DOHH2 (cell line): ENCODE measurements around the gene EXOC3.

Source experiments
- EZH2phosphoT487 ChIP-seq: fragments of 200-600 bp; sonication (generic); IDR thresholded peaks from 2 replicates; pipeline ENCODE4 v1.6.1; 2017; ENCODE audit warnings: borderline replicate concordance, mild to moderate bottlenecking, antibody characterized with exemption, low read length, moderate library complexity, mixed read lengths
- TF ChIP-seq, protein P1 (sequence below): fragments of 200-600 bp; sonication (generic); IDR thresholded peaks from one replicate; pipeline ENCODE4 v1.5.1; 2014; ENCODE audit warnings: antibody characterized with exemption, mild to moderate bottlenecking, low read depth, low read length; ENCODE audit not compliant: poor library complexity, severe bottlenecking

DNA sequence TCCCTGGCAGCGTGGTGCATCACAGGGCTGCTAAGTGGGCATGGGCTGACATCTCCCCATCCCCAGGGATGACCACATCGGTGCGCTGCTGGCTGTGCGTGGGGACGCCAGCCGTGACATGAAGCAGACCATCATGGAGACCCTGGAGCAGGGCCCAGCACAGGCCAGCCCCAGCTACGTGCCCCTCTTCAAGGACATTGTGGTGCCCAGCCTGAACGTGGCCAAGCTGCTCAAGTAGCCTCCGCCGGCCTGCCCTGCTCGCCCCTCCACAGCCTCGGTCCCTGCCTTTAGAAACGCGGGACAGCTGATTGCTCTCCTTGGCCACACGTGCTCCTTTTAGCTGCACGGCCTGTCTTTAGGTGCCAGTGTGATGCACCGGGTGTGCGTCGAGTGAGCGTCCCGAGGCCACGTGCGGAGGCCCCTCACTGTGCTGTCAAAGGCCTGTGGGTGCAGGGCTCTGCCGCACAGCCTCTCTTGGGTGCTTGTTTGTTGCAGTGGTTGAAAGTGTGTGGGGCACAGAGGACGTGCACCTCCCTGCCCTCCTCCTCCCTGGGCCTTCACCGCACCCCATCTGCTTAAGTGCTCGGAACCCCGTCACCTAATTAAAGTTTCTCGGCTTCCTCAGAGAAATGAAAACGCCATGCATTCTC, 23.8 kb downstream of the EXOC3 start:
- TF ChIP-seq, protein P1, sequence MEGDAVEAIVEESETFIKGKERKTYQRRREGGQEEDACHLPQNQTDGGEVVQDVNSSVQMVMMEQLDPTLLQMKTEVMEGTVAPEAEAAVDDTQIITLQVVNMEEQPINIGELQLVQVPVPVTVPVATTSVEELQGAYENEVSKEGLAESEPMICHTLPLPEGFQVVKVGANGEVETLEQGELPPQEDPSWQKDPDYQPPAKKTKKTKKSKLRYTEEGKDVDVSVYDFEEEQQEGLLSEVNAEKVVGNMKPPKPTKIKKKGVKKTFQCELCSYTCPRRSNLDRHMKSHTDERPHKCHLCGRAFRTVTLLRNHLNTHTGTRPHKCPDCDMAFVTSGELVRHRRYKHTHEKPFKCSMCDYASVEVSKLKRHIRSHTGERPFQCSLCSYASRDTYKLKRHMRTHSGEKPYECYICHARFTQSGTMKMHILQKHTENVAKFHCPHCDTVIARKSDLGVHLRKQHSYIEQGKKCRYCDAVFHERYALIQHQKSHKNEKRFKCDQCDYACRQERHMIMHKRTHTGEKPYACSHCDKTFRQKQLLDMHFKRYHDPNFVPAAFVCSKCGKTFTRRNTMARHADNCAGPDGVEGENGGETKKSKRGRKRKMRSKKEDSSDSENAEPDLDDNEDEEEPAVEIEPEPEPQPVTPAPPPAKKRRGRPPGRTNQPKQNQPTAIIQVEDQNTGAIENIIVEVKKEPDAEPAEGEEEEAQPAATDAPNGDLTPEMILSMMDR, result no peak
- TF ChIP-seq EZH2phosphoT487, result no peak
